Upper lobe of left lung (tissue), 6 donors: ENCODE results near the gene GULP1. TPM values are rescaled to one million over a fixed set of nuclear protein-coding genes. Genes with fewer than 3 reads are reported as not detected.

Experiments used
- ATAC-seq, 2 donors: fragments of 200-7000 bp; cut with Tn5 transposase; one replicate each; pipeline ENCODE4 v1.9.1; 2022; ENCODE audit warnings: mild to moderate bottlenecking in 2 of 2, moderate library complexity in 2 of 2; ENCODE audit not compliant: low FRiP score in 2 of 2
- DNase-seq, 2 donors: peaks; one replicate each; pipeline ENCODE4 v3.0.0-alpha.2; 2019 to 2020
- H3K27ac ChIP-seq, 4 donors: fragments of 200-600 bp; sonication (generic); one replicate each; pipeline ENCODE4 v1.5.1; 2016 to 2019
- H3K27me3 ChIP-seq, 4 donors: fragments of 200-600 bp; sonication (generic); one replicate each; pipeline ENCODE4 v1.5.1; 2017 to 2019
- H3K36me3 ChIP-seq, 4 donors: fragments of 200-600 bp; sonication (generic); one replicate each; pipeline ENCODE4 v1.5.1; 2016 to 2019
- H3K4me1 ChIP-seq, 4 donors: fragments of 200-600 bp; sonication (generic); one replicate each; pipeline ENCODE4 v1.5.1; 2018 to 2019
- H3K4me3 ChIP-seq, 4 donors: fragments of 200-600 bp; sonication (generic); one replicate each; pipeline ENCODE4 v1.5.1; 2017 to 2019; ENCODE audit warnings: mild to moderate bottlenecking in 2 of 4, moderate library complexity in 1 of 4
- H3K9me3 ChIP-seq, 4 donors: fragments of 200-600 bp; sonication (generic); one replicate each; pipeline ENCODE4 v1.5.1; 2018 to 2019
- CTCF ChIP-seq, 6 experiments: fragments of 450-650 bp in 4 of 6; fragments of 200-600 bp in 2 of 6; sonication (generic) in 2 of 6; IDR thresholded peaks; one replicate each; pipeline ENCODE4 v1.5.1; 2016 to 2019; ENCODE audit warnings: antibody characterized with exemption in 6 of 6
- EP300 ChIP-seq, 4 donors: sonication (generic); formaldehyde crosslinking; IDR thresholded peaks; one replicate each; pipeline ENCODE4 v1.5.1; 2017; ENCODE audit warnings: antibody characterized with exemption in 4 of 4, control low read depth in 2 of 4
- POLR2A ChIP-seq, 4 donors: fragments of 450-650 bp; IDR thresholded peaks; one replicate each; pipeline ENCODE4 v1.5.1; 2016 to 2017; ENCODE audit warnings: antibody characterized with exemption in 4 of 4, mild to moderate bottlenecking in 2 of 4
- POLR2AphosphoS5 ChIP-seq, 2 donors: sonication (generic); formaldehyde crosslinking; IDR thresholded peaks; one replicate each; pipeline ENCODE4 v1.5.1; 2017; ENCODE audit warnings: antibody characterized with exemption in 2 of 2
- WGBS, 2 donors: methylation state at CpG; one replicate each; pipeline ENCODE4 v1.1.5; 2017 to 2018; 5-methylcytosine and 5-hydroxymethylcytosine counted together
- total RNA-seq, 6 donors: library from RNA; depleted of rRNA in 4 of 6; stranded (reverse); fragments of >200 nt in 4 of 6; gene quantifications; one replicate each; pipeline versions ENCODE4 v1.1.0 to v1.2.1, GENCODE V29; 2016 to 2021
- donor health status: DM: no; HTN: no; CAD: no; lungs with moderate emphysema.
- donor health status: DM: no; HTN: yes; CAD: no; lungs with severe emphysema.

The GULP1 gene
- total RNA-seq, 6 donors from 2014 or later: 12.5 to 71.2 (median 32.7) TPM

GRCh38 chr2:188466761-188467160, 175.1 kb downstream of the GULP1 start:
- Histone ChIP-seq H3K9me3 (no peaks in the 10 kb centered on the region), H3K27ac (no peak overlapping the region), H3K4me1 (no peaks in the 10 kb centered on the region), H3K27me3 (no peaks in the 10 kb centered on the region), H3K36me3 (no peaks in the 10 kb centered on the region), H3K4me3 (no peak overlapping the region)
- ATAC-seq (no peak), DNase-seq (no peak)
- TF ChIP-seq POLR2AphosphoS5 (IDR thresholded peaks at IDR 0.05): no peak
- TF ChIP-seq CTCF (IDR thresholded peaks at IDR 0.05): no peak
- TF ChIP-seq EP300 (IDR thresholded peaks at IDR 0.05): no peak
- TF ChIP-seq POLR2A (IDR thresholded peaks at IDR 0.05): no peak
- WGBS, 2 donors: 96 to 100% methylated on average over 1 of the region's 1 CpG

DNA sequence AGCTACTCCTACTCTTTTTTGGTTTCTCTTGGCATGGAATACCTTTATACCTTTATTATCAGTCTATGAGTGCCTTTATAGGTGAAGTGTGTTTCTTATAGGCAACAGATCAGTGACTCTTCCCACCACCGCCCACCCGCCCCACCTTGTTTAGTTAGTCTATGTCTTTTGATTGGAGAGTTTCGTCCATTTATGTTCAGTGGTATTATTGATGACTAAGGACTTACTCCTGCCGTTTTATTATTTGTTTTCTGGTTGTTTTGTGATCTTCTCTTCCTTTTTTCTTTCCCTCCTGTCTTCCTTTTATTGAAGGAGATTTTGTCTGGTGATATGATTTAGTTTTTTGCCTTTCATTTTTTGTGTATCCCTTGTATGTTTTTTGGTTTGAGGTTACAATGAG, 179.5 kb downstream of the GULP1 start:
- no peaks in the 10 kb centered on the region for H3K9me3 ChIP-seq

DNA sequence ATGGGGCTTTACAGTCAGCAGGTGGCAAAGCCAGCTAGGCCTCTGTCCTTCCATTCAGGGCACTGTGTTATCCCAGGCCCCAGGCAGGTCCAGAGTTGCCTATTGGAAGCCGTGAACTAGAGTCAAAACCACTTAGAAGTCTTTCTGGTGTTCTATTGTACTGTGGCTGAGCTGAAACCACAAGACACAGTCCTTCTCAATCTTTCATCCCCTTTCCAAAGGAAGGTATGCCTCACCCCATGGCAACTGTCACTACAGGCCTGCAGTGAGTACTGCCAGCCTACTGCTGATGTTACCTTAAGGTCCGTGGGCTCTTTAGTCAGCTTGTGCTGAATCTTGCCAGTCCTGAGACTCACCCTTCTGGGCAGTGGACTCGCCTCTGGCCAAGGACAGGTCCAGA, 181.6 kb downstream of the GULP1 start:
- ATAC-seq (no peak), DNase-seq (no peak)
- Histone ChIP-seq H3K9me3 (no peaks in the 10 kb centered on the region), H3K27me3 (no peaks in the 10 kb centered on the region), H3K4me3 (no peak overlapping the region), H3K4me1 (no peaks in the 10 kb centered on the region), H3K27ac (no peak overlapping the region), H3K36me3 (no peaks in the 10 kb centered on the region)
- no peak for TF ChIP-seq POLR2AphosphoS5 (IDR thresholded peaks at IDR 0.05)
- TF ChIP-seq POLR2A (IDR thresholded peaks at IDR 0.05): no peak
- TF ChIP-seq CTCF (IDR thresholded peaks at IDR 0.05): no peak
- TF ChIP-seq EP300 (IDR thresholded peaks at IDR 0.05): no peak
- WGBS, 2 donors: 72 to 80% methylated on average over 2 to 3 of the region's 3 CpGs

More for the DNA sequence above, 179.5 kb downstream of the GULP1 start:
- WGBS, 2 donors: 91 to 94% methylated on average over 4 of the region's 4 CpGs
- Histone ChIP-seq H3K4me1 (no peaks in the 10 kb centered on the region), H3K27me3 (no peaks in the 10 kb centered on the region), H3K4me3 (no peak overlapping the region), H3K27ac (no peak overlapping the region), H3K36me3 (no peaks in the 10 kb centered on the region)
- TF ChIP-seq CTCF (IDR thresholded peaks at IDR 0.05): no peak
- ATAC-seq: no peak
- DNase-seq: no peak

DNA sequence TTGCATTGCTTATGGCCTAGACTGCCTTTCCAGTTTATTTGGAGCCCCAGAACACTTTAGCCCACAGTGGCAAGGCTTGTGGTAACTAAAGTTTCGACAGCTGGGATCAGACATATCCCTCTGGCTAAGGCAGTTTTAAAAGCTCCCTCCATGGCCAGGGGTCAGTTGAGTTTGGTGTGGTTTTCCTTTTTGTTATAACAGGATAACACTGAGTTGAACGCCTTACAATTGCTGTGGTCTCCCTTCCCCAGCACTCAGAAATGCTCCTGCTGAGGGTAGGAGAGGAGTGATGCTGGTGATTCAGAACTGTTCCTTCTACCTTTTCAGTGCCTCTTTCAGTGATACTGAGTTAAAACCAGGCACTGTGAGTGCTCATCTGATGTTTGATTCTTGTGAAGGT, 182.6 kb downstream of the GULP1 start:
- H3K4me3 ChIP-seq: no peak overlapping the region
- H3K36me3 ChIP-seq: no peaks in the 10 kb centered on the region
- ATAC-seq (no peak), DNase-seq (no peak)
- H3K4me1 ChIP-seq: no peaks in the 10 kb centered on the region
- H3K27me3 ChIP-seq: no peaks in the 10 kb centered on the region
- no peaks in the 10 kb centered on the region for H3K9me3 ChIP-seq
- TF ChIP-seq EP300 (IDR thresholded peaks at IDR 0.05) (no peak), POLR2AphosphoS5 (IDR thresholded peaks at IDR 0.05) (no peak), POLR2A (IDR thresholded peaks at IDR 0.05) (no peak), CTCF (IDR thresholded peaks at IDR 0.05) (no peak)
- 85 to 90% methylated on average over 2 of the region's 2 CpGs for WGBS, 2 donors
- no peak overlapping the region for H3K27ac ChIP-seq

GRCh38 chr2:188475945-188476344, 184.3 kb downstream of the GULP1 start:
- ATAC-seq (no peak), DNase-seq (no peak)
- no peak overlapping the region for H3K4me3 ChIP-seq
- no peaks in the 10 kb centered on the region for H3K36me3 ChIP-seq
- 70 to 81% methylated on average over 4 of the region's 4 CpGs for WGBS, 2 donors
- H3K9me3 ChIP-seq: no peaks in the 10 kb centered on the region
- no peak overlapping the region for H3K27ac ChIP-seq
- no peaks in the 10 kb centered on the region for H3K4me1 ChIP-seq
- no peaks in the 10 kb centered on the region for H3K27me3 ChIP-seq
- no peak for TF ChIP-seq EP300 (IDR thresholded peaks at IDR 0.05)
- no peak for TF ChIP-seq POLR2AphosphoS5 (IDR thresholded peaks at IDR 0.05)
